Cardiac muscle cell (in vitro differentiated cells and primary cell): ENCODE results near the gene PPP1R10. TPM values are rescaled to one million over a fixed set of nuclear protein-coding genes. Genes with fewer than 3 reads are reported as not detected.

Source experiments
- DNase-seq, 2 donors: peaks; one replicate each; pipeline versions ENCODE4 v3.0.0 to v3.0.0-alpha.2; 2010 to 2017; ENCODE audit warnings: low read depth in 1 of 2, low spot score in 1 of 2
- H3K27ac ChIP-seq: fragments of 200-600 bp; sonication (generic); 2 replicates; pipeline ENCODE4 v1.5.1; 2016
- H3K27me3 ChIP-seq: fragments of 200-600 bp; sonication (generic); 2 replicates; pipeline ENCODE4 v1.6.0; 2016; ENCODE audit warnings: control low read depth
- H3K36me3 ChIP-seq: fragments of 200-600 bp; sonication (generic); 2 replicates; pipeline ENCODE4 v1.5.1; 2016; ENCODE audit warnings: control low read depth
- H3K4me1 ChIP-seq: fragments of 200-600 bp; sonication (generic); 2 replicates; pipeline ENCODE4 v1.8.1; 2017; ENCODE audit warnings: low read depth, mild to moderate bottlenecking, mixed run types
- H3K4me3 ChIP-seq: fragments of 200-600 bp; sonication (generic); 2 replicates; pipeline ENCODE4 v1.5.1; 2016; ENCODE audit warnings: mild to moderate bottlenecking
- H3K9me3 ChIP-seq: fragments of 200-600 bp; sonication (generic); 2 replicates; pipeline ENCODE4 v1.5.1; 2017; ENCODE audit warnings: low read depth, mild to moderate bottlenecking, control low read depth
- polyA plus RNA-seq: library from polyadenylated mRNA; unstranded; fragments of >200 nt; fragmentation: Nextera tagmentation; extraction: Ambion mirVana; gene quantifications from 2 replicates; pipeline ENCODE4 v1.2.1, GENCODE V29; 2016
- total RNA-seq: library from RNA; depleted of rRNA; stranded (reverse); fragments of >200 nt; gene quantifications from 2 replicates; pipeline ENCODE4 v1.2.3, GENCODE V29; 2016
- TF ChIP-seq, protein P1 (sequence below): IDR thresholded peaks from 2 replicates; pipeline ENCODE4 v1.5.1; 2012; ENCODE audit warnings: low read depth, mild to moderate bottlenecking, low read length

Gene PPP1R10
- total and polyA plus RNA-seq, 2 experiments from 2014 or later, result 42.4 to 65.6 TPM

DNA sequence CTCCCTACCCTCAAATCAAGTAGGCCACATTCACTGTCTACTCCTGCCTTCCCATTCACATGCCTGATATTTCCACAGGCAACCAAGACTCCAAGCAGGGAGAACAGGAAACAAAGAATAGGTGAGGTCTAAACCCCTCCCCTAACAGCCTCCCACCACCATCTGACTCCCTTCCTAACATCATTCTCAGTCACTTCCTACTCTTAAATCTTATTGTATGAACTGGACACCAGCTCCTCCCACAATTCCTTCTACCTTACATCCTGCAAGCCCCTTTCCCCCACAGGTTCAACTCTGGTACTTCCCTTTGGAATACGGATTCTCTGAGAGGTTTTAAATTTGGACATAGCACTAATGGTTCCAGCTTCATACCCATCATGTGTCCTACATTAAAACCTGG, 28.9 kb upstream of the PPP1R10 start:
- TF ChIP-seq, protein P1, sequence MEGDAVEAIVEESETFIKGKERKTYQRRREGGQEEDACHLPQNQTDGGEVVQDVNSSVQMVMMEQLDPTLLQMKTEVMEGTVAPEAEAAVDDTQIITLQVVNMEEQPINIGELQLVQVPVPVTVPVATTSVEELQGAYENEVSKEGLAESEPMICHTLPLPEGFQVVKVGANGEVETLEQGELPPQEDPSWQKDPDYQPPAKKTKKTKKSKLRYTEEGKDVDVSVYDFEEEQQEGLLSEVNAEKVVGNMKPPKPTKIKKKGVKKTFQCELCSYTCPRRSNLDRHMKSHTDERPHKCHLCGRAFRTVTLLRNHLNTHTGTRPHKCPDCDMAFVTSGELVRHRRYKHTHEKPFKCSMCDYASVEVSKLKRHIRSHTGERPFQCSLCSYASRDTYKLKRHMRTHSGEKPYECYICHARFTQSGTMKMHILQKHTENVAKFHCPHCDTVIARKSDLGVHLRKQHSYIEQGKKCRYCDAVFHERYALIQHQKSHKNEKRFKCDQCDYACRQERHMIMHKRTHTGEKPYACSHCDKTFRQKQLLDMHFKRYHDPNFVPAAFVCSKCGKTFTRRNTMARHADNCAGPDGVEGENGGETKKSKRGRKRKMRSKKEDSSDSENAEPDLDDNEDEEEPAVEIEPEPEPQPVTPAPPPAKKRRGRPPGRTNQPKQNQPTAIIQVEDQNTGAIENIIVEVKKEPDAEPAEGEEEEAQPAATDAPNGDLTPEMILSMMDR, result no peak
- DNase-seq, result no peak
- Histone ChIP-seq H3K9me3 (no peaks in the 10 kb centered on the region), H3K36me3 (peaks cover 8% of the 10 kb centered on the region), H3K4me1 (peaks cover 7% of the 10 kb centered on the region), H3K4me3 (no peak overlapping the region), H3K27ac (peak overlapping the region; percentile 60), H3K27me3 (no peaks in the 10 kb centered on the region)

DNA sequence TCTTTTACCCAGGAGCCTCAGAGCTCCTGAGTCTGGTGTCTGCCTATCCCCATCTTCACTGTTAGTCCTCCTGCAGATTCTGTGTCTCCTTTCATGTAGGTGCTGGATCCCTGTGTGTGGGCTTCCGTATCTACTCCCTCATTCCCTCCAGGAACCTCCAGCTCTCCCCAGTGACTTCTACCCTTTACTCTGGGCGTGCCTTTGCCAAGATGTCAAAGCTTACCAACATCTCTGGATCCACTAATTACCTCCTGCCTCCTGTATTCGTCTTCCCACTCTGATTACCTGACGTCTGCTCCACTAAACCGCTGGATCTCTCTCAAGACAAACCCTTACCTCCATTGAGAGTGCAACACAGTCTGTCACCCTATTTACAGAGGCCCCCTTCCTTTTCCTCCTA, 27.7 kb upstream of the PPP1R10 start:
- DNase-seq, result no peak
- TF ChIP-seq, protein P1, result no peak
- Histone ChIP-seq H3K27me3 (no peaks in the 10 kb centered on the region), H3K4me1 (peaks cover 7% of the 10 kb centered on the region), H3K36me3 (peaks cover 14% of the 10 kb centered on the region), H3K9me3 (no peaks in the 10 kb centered on the region), H3K27ac (peak overlapping the region; percentile 54), H3K4me3 (no peak overlapping the region)

DNA sequence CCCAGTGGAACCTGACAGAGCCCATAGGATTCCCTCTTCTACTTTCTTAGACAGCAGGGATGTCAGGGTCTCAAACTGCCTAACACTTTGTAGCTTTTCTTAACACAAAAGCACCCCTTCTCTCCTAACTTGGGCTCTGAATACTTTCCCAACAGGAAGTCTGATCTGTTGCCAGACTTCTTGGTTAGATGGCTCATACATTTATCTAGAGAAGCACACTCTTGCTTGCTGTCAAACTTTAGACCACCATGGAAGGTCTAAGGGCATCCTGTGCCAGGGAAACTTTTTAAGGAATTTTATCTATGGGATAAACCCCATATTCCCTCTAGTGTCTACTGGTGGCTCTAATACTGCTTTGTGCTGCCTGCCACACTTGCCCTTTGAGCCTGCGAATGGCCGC, 26.6 kb upstream of the PPP1R10 start:
- TF ChIP-seq, protein P1, result no peak
- H3K9me3 ChIP-seq, result no peaks in the 10 kb centered on the region
- H3K4me3 ChIP-seq, result no peak overlapping the region
- peaks cover 7% of the 10 kb centered on the region for H3K4me1 ChIP-seq
- peak overlapping the region; percentile 48 for H3K27ac ChIP-seq
- no peaks in the 10 kb centered on the region for H3K27me3 ChIP-seq
- peaks cover 12% of the 10 kb centered on the region for H3K36me3 ChIP-seq
- peak in 1 of 2 donors; percentile 62 for DNase-seq

DNA sequence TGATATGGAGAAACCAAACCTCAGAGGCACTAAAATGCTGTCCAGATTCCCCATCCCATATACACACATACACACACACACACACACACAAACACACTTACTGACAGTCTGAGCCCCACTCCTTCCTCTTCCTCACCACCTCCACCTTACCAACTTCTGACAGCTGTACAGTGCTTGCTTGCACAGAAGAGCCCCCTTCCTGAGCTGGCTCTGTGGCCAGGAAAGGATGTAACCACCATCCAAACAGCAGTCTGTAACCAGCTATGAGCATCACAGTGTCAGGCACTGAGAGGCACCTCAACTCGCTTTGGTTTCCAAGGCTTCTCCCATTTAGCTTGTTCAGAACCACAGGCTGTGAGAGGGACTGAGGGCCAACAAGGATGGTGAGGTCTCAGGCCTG, 24.0 kb upstream of the PPP1R10 start:
- H3K4me3 ChIP-seq, result no peak overlapping the region
- no peak overlapping the region for H3K27ac ChIP-seq
- H3K4me1 ChIP-seq, result peaks cover 1% of the 10 kb centered on the region
- H3K36me3 ChIP-seq, result peaks cover 11% of the 10 kb centered on the region
- TF ChIP-seq, protein P1, result no peak
- no peak for DNase-seq
- no peaks in the 10 kb centered on the region for H3K27me3 ChIP-seq
- H3K9me3 ChIP-seq, result no peaks in the 10 kb centered on the region

DNA sequence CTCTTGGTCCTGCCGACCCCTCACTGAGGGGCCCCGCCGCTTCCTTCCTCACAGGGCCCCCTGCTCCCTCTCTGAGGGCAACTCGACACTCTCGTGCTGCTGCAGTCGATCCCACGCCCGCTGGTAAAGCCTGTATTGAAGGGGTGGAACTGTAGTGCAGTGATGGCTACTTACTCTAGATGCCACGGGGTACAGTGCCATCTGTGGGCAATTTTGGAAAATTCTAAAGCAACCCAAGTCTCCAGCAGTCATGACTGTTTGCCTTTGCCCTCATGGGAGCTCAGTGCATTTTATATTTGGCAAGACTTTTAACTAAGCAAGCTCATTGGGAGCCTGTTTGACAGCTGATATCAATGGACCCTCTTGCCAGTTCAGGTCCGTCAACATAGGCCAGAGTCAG, 23.4 kb upstream of the PPP1R10 start:
- Histone ChIP-seq H3K27ac (no peak overlapping the region), H3K9me3 (no peaks in the 10 kb centered on the region), H3K4me1 (no peaks in the 10 kb centered on the region), H3K36me3 (peaks cover 10% of the 10 kb centered on the region), H3K27me3 (no peaks in the 10 kb centered on the region), H3K4me3 (no peak overlapping the region)
- DNase-seq, result no peak
- TF ChIP-seq, protein P1, result no peak

DNA sequence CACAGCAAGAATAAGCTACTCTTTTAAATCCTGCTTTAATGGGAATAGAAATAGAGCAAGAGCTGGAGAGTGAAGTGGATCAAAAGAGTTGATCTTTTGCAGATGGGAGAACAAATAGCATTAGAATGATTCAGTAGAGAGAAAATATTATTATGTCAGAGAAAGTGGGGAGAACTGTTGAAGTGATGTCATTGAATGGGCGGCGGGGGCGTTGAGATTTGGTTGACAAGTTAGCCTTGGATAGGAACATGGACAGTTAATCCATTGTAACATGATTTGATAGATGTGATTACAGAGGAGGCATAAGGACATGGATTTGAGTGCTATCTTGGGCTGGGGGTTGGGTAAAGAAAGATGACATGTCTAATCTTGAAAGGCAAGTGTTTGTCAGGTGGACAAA, 18.8 kb upstream of the PPP1R10 start:
- TF ChIP-seq, protein P1, result no peak
- no peak for DNase-seq
- Histone ChIP-seq H3K4me1 (no peaks in the 10 kb centered on the region), H3K36me3 (peaks cover 14% of the 10 kb centered on the region), H3K4me3 (no peak overlapping the region), H3K27ac (no peak overlapping the region), H3K9me3 (no peaks in the 10 kb centered on the region), H3K27me3 (no peaks in the 10 kb centered on the region)
